Measurements from ENCODE around the gene ATP2A2.
"Not testable (repeated sequence)": the region's sequence is repeated elsewhere in the genome, so short reads cannot be mapped to it uniquely, and the experiment has no call there.

The ATP2A2 gene

DNA sequence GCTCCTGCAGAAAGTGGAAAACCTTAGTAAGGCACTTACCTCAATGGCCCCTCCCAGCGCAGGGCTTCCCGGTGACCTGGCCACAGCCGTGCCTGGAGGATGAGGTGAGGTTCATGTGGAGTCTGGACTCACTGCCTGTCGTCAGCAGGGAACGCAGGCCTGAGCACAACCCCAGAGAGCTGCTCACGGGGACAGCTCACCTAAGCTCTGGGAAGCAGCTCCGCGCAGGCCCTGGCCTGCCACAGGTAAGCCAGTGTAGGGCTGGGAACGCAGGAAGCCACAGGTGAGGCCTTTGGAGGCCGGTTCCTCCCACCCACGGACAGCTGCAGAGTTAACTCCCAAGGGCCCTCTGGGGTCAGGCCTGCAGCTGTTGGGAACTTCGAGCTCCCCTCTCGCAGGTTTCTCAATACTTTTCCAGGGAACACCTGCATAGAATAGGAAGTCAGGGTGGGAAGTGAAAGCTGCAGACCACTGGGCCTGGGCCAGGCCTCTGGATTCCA lies 89.7 kb downstream of the ATP2A2 start:
- no peak for DNase-seq

DNA sequence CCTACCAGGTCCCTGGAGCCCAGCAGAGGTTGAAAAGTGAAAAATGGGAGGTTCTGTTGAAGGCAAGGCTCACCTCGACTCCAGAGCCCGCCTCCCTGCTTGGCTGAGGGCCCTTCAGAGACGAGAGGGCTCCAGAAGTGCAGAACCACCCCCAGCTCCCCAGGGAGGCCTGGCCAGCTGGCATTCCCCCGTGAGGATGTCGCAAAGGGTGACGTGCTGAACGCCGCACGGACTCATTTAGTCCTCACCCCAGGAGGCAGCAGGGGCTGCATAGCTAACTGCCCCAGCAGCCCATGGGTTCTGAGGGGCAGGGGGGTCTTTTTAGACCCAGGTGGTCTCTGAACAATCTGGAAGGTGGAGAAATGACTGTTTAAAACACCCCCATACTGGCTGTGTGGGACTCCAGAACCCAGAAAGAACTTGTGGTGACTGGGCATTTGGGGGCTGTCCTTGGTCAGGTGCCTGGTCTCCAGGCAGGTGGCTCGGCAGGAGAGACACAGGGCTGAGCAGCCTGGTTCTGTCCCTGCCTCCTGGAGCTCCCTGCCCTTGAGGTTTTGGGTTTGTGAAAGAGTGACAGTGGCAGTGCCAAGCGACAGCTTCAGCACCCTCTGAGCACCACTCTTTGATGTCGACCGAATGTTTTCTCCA lies 90.5 kb downstream of the ATP2A2 start:
- no peak for DNase-seq

DNA sequence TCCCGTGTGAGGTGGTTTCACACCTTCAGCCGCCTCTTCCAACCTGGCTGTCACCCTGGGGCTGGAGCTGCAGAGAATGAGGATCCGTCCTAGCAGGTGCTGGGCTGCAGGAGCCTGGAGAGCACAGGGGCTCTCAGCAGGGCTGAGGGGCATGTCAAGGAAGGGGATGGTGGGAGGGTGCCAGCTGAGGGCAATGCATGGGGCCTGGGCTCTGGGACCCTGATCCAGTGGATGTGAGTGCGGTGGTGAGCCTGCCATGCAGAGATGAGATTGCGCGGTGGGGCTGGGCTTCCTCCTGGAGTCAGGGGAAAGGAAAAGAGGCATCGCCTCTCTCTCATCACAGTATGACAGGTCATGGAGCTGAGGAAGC lies 91.0 kb downstream of the ATP2A2 start:
- no peak for DNase-seq

GRCh38 chr12:110373025-110373424 lies 92.0 kb downstream of the ATP2A2 start:
- no peak for DNase-seq

- no peak for DNase-seq
Measured at GRCh38 chr12:110373425-110373824, 92.4 kb downstream of the ATP2A2 start.

GRCh38 chr12:110373962-110374611 lies 93.0 kb downstream of the ATP2A2 start:
- no peak for DNase-seq

GRCh38 chr12:110378131-110378790 lies 97.2 kb downstream of the ATP2A2 start:
- not testable (repeated sequence) for DNase-seq

DNA sequence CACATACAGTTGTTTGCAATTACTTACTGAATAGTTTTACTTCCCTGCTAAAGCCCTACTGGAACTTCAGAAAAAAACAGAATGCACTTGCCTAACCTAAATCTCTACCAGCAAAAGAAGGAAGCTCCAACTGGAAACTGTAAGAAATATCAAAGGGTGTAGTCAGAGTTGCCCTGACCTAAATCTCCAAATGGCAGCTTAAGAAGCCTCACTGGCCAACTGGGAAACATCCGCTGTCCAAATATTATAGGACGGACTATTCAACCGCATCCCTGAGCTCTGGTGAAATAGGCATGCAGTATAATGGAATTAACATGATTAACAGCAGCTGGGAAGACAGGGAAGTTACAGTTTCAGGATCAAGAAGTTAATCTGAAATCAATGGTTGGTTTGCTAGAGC lies 98.2 kb downstream of the ATP2A2 start:
- DNase-seq = no peak

GRCh38 chr12:110379631-110380030 lies 98.6 kb downstream of the ATP2A2 start:
- no peak for DNase-seq

GRCh38 chr12:110382683-110383082 lies 101.6 kb downstream of the ATP2A2 start:
- DNase-seq = no peak
